Measurements from ENCODE around the gene BNC2. TPM values are rescaled to one million over a fixed set of nuclear protein-coding genes. Genes with fewer than 3 reads are reported as not detected.

BNC2 gene
- polyA plus RNA-seq, 1 experiment, result 17.5 TPM

- no peak overlapping the region for H3K4me3 ChIP-seq (ENCODE audit: low read depth, low read length)
- POLR2A ChIA-PET, result no interaction called here
These were observed 484.3 kb downstream of the BNC2 start for GRCh38 chr9:16386007-16386826.

GRCh38 chr9:16385590-16385989, 484.9 kb downstream of the BNC2 start:
- no peak for DNase-seq (ENCODE audit: low read depth)
- Histone ChIP-seq H3K36me3 (ENCODE audit: control insufficient read depth, insufficient read depth, low read length) (no peaks in the 10 kb centered on the region), H3K27me3 (ENCODE audit: control insufficient read depth, insufficient read depth, low read length) (no peaks in the 10 kb centered on the region), H3K4me3 (ENCODE audit: low read depth, low read length) (no peak overlapping the region)
- ChIA-PET CTCF (no interaction called here), POLR2A (no interaction called here)
- TF ChIP-seq CTCF (IDR thresholded peaks at IDR 0.05; ENCODE audit: insufficient read depth, low read depth, low read length), result no peak

More at GRCh38 chr9:16386007-16386826, 484.3 kb downstream of the BNC2 start:
- TF ChIP-seq CTCF (IDR thresholded peaks at IDR 0.05; ENCODE audit: insufficient read depth, low read depth, low read length), result no peak
- Histone ChIP-seq H3K36me3 (ENCODE audit: control insufficient read depth, insufficient read depth, low read length) (no peaks in the 10 kb centered on the region), H3K27me3 (ENCODE audit: control insufficient read depth, insufficient read depth, low read length) (no peaks in the 10 kb centered on the region)
- CTCF ChIA-PET, result interaction anchor here (0.6 kb wide), 1 partner anchor 129 kb away, joined by 3 read pairs; no protein-coding TSS in a partner anchor
- no peak for DNase-seq (ENCODE audit: low read depth)

- no peak overlapping the region for H3K4me3 ChIP-seq (ENCODE audit: low read depth, low read length)
- CTCF ChIA-PET, result no interaction called here
- no peak for DNase-seq (ENCODE audit: low read depth)
- no peaks in the 10 kb centered on the region for H3K27me3 ChIP-seq (ENCODE audit: control insufficient read depth, insufficient read depth, low read length)
- H3K36me3 ChIP-seq (ENCODE audit: control insufficient read depth, insufficient read depth, low read length), result no peaks in the 10 kb centered on the region
- TF ChIP-seq CTCF (IDR thresholded peaks at IDR 0.05; ENCODE audit: insufficient read depth, low read depth, low read length), result no peak
- POLR2A ChIA-PET, result no interaction called here
These were observed 485.5 kb downstream of the BNC2 start for GRCh38 chr9:16384993-16385392.

GRCh38 chr9:16377311-16377710, 493.2 kb downstream of the BNC2 start:
- H3K27me3 ChIP-seq (ENCODE audit: control insufficient read depth, insufficient read depth, low read length), result no peaks in the 10 kb centered on the region
- no peak for DNase-seq (ENCODE audit: low read depth)
- no peak for TF ChIP-seq CTCF (IDR thresholded peaks at IDR 0.05; ENCODE audit: insufficient read depth, low read depth, low read length)
- POLR2A ChIA-PET, result no interaction called here
- CTCF ChIA-PET, result no interaction called here
- no peaks in the 10 kb centered on the region for H3K36me3 ChIP-seq (ENCODE audit: control insufficient read depth, insufficient read depth, low read length)
- no peak overlapping the region for H3K4me3 ChIP-seq (ENCODE audit: low read depth, low read length)

- TF ChIP-seq CTCF (IDR thresholded peaks at IDR 0.05; ENCODE audit: insufficient read depth, low read depth, low read length), result no peak
- DNase-seq (ENCODE audit: low read depth), result no peak
- H3K27me3 ChIP-seq (ENCODE audit: control insufficient read depth, insufficient read depth, low read length), result no peaks in the 10 kb centered on the region
- no peaks in the 10 kb centered on the region for H3K36me3 ChIP-seq (ENCODE audit: control insufficient read depth, insufficient read depth, low read length)
- CTCF ChIA-PET, result no interaction called here
- POLR2A ChIA-PET, result no interaction called here
- H3K4me3 ChIP-seq (ENCODE audit: low read depth, low read length), result no peak overlapping the region
These were observed 499.2 kb downstream of the BNC2 start for GRCh38 chr9:16371306-16371705.
